Peyer's patch (tissue), 4 donors: ENCODE data around the gene CST1. TPM values are rescaled to one million over a fixed set of nuclear protein-coding genes. Genes with fewer than 3 reads are reported as not detected.

Experiments
- DNase-seq, 3 donors: peaks; one replicate each; pipeline ENCODE4 v3.0.0-alpha.2; 2017 to 2019
- H3K27ac ChIP-seq, 4 donors: fragments of 200-600 bp; sonication (generic); one replicate each; pipeline ENCODE4 v1.5.1; 2016 to 2019
- H3K27me3 ChIP-seq, 2 donors: fragments of 200-600 bp; sonication (generic); one replicate each; pipeline ENCODE4 v1.5.1; 2019
- H3K36me3 ChIP-seq, 3 donors: fragments of 200-600 bp; sonication (generic); one replicate each; pipeline ENCODE4 v1.5.1; 2016 to 2019
- H3K4me1 ChIP-seq, 4 donors: fragments of 200-600 bp; sonication (generic); one replicate each; pipeline ENCODE4 v1.5.1; 2016 to 2019
- H3K4me3 ChIP-seq, 4 donors: fragments of 200-600 bp; sonication (generic); 1 replicate in 3 of 4; 2 replicates in 1 of 4; pipeline ENCODE4 v1.5.1; 2016 to 2019; ENCODE audit warnings: mild to moderate bottlenecking in 1 of 4
- H3K9me3 ChIP-seq, 4 donors: fragments of 200-600 bp; sonication (generic); one replicate each; pipeline ENCODE4 v1.5.1; 2016 to 2019; ENCODE audit warnings: mild to moderate bottlenecking in 1 of 4
- CTCF ChIP-seq, 6 experiments: fragments of 450-650 bp in 4 of 6; fragments of 200-600 bp in 2 of 6; sonication (generic) in 1 of 6; IDR thresholded peaks; one replicate each; pipeline ENCODE4 v1.5.1; 2017 to 2019; ENCODE audit warnings: antibody characterized with exemption in 6 of 6, mild to moderate bottlenecking in 3 of 6, moderate library complexity in 1 of 6
- POLR2A ChIP-seq, 2 donors: fragments of 450-650 bp; IDR thresholded peaks; one replicate each; pipeline ENCODE4 v1.5.1; 2017; ENCODE audit warnings: antibody characterized with exemption in 2 of 2, mild to moderate bottlenecking in 2 of 2, moderate library complexity in 2 of 2
- small RNA-seq, 2 donors: library from RNA; depleted of rRNA; stranded (forward); fragments of <200 nt; gene quantifications; one replicate each; pipeline ENCODE3, GENCODE V24; 2016
- total RNA-seq, 4 donors: library from RNA; depleted of rRNA; stranded (reverse); fragments of >200 nt; gene quantifications; one replicate each; pipeline ENCODE4 v1.1.0, GENCODE V29; 2016

CST1 gene
- total RNA-seq, 4 donors from 2014 or later = not detected

- Histone ChIP-seq H3K27ac (no peak overlapping the region), H3K4me1 (no peaks in the 10 kb centered on the region), H3K27me3 (no peaks in the 10 kb centered on the region), H3K4me3 (no peak overlapping the region), H3K9me3 (no peaks in the 10 kb centered on the region), H3K36me3 (no peaks in the 10 kb centered on the region)
- DNase-seq = no peak
- TF ChIP-seq CTCF (IDR thresholded peaks at IDR 0.05) = no peak
- TF ChIP-seq POLR2A (IDR thresholded peaks at IDR 0.05) = no peak
Observed at GRCh38 chr20:23702021-23702420, 48.7 kb downstream of the CST1 start.

GRCh38 chr20:23700931-23701330 lies 49.8 kb downstream of the CST1 start:
- no peak overlapping the region for H3K4me3 ChIP-seq
- no peak for DNase-seq
- H3K4me1 ChIP-seq = no peaks in the 10 kb centered on the region
- H3K27me3 ChIP-seq = no peaks in the 10 kb centered on the region
- no peak overlapping the region for H3K27ac ChIP-seq
- H3K36me3 ChIP-seq = no peaks in the 10 kb centered on the region
- H3K9me3 ChIP-seq = no peaks in the 10 kb centered on the region
- no peak for TF ChIP-seq CTCF (IDR thresholded peaks at IDR 0.05)
- TF ChIP-seq POLR2A (IDR thresholded peaks at IDR 0.05) = no peak

GRCh38 chr20:23697947-23698346 lies 52.8 kb downstream of the CST1 start:
- Histone ChIP-seq H3K4me1 (no peaks in the 10 kb centered on the region), H3K36me3 (no peaks in the 10 kb centered on the region), H3K9me3 (no peaks in the 10 kb centered on the region), H3K27me3 (no peaks in the 10 kb centered on the region), H3K27ac (no peak overlapping the region), H3K4me3 (no peak overlapping the region)
- DNase-seq = no peak
- TF ChIP-seq CTCF (IDR thresholded peaks at IDR 0.05) = no peak
- no peak for TF ChIP-seq POLR2A (IDR thresholded peaks at IDR 0.05)

Small RNA genes lying within 50 kb of the gene (small RNA-seq; reads per million reads assigned to genes)
- 0 reads per million in 2 donors for gene CST2P1

Other genes starting within 250 kb of the CST1 start
- gene CST9L, start 182.5 kb downstream of the CST1 start, total RNA-seq = not detected
- gene CST9, start 145.0 kb downstream of the CST1 start, total RNA-seq = not detected
- gene CST3, start 113.0 kb downstream of the CST1 start, total RNA-seq = 1,000 to 10,000 TPM in 2 of 4 donors, 100 to 1,000 TPM in 2; 221 to 1,587 (median 1,027) TPM
- not detected for gene CST4, start 61.9 kb downstream of the CST1 start, total RNA-seq
- gene CST2, start 75.8 kb upstream of the CST1 start, total RNA-seq = not detected
- gene CST5, start 128.8 kb upstream of the CST1 start, total RNA-seq = not detected
- not detected for gene GGTLC1, start 237.8 kb upstream of the CST1 start, total RNA-seq